HFF-Myc (cell line): Measurements from ENCODE around the gene PLEKHG3.

Experiments
- DNase-seq: peaks from one replicate; pipeline ENCODE4 v3.0.0-alpha.2; 2011; ENCODE audit warnings: low read depth; ENCODE audit errors: extremely low read depth
- H3K4me3 ChIP-seq: replicated peaks from 2 replicates; pipeline ENCODE4 v1.5.1; 2011; ENCODE audit warnings: low read depth, mild to moderate bottlenecking, control low read depth, low read length
- CTCF ChIP-seq: IDR thresholded peaks from 2 replicates; pipeline ENCODE4 v1.5.1; 2012; ENCODE audit warnings: mild to moderate bottlenecking, low read depth, low read length, control low read depth; ENCODE audit errors: missing control alignments

PLEKHG3 gene

GRCh38 chr14:64728856-64729255, 24.6 kb downstream of the PLEKHG3 start:
- no peak for DNase-seq
- H3K4me3 ChIP-seq: no peak overlapping the region
- TF ChIP-seq CTCF: no peak

- DNase-seq: no peak
- TF ChIP-seq CTCF: no peak
- H3K4me3 ChIP-seq: no peak overlapping the region
Measured at GRCh38 chr14:64729386-64730060, 25.3 kb downstream of the PLEKHG3 start.

- no peak overlapping the region for H3K4me3 ChIP-seq
- no peak for TF ChIP-seq CTCF
- DNase-seq: no peak
Measured at GRCh38 chr14:64730061-64730440, 25.8 kb downstream of the PLEKHG3 start.

GRCh38 chr14:64730681-64731080, 26.5 kb downstream of the PLEKHG3 start:
- H3K4me3 ChIP-seq: no peak overlapping the region
- TF ChIP-seq CTCF: no peak
- DNase-seq: no peak

- DNase-seq: no peak
- no peak overlapping the region for H3K4me3 ChIP-seq
- no peak for TF ChIP-seq CTCF
Measured at GRCh38 chr14:64731141-64731581, 26.9 kb downstream of the PLEKHG3 start.

GRCh38 chr14:64732066-64732465, 27.8 kb downstream of the PLEKHG3 start:
- no peak overlapping the region for H3K4me3 ChIP-seq
- no peak for DNase-seq
- TF ChIP-seq CTCF: no peak
